HG03565 (cell line): Measurements from ENCODE around the gene DARS1.
A peak's percentile ranks its signal among the peaks of the same experiment; 100 is the strongest.
"Not testable (repeated sequence)": the region's sequence is repeated elsewhere in the genome, so short reads cannot be mapped to it uniquely, and the experiment has no call there.

ENCODE experiments used
- ATAC-seq: cut with Tn5 transposase; IDR thresholded peaks from one replicate; pipeline ENCODE4 v1.9.1; 2021; ENCODE audit warnings: mild to moderate bottlenecking, moderate library complexity; ENCODE audit not compliant: unreplicated experiment

Gene DARS1

GRCh38 chr2:135893374-135893794 lies 92.0 kb downstream of the DARS1 start:
- ATAC-seq, result peak; percentile 53

DNA sequence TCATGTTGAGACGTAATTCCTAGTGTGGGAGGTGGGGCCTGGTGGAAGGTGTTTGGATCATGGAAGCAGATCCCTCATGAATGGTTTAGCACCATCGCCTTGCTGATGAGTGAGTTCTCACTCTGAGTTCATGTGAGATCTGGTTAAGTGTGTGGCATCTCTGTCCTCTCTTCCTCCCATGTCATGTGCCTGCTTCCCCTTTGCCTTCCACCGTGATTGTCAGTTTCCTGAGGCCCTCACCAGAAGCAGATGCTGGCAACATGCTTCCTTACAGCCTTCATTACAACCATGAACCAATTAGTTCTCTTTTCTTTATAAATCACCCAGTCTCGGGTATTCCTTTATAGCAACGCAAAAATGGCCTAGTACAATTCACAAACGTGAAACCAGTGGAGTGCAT lies 94.6 kb downstream of the DARS1 start:
- ATAC-seq, result no peak

DNA sequence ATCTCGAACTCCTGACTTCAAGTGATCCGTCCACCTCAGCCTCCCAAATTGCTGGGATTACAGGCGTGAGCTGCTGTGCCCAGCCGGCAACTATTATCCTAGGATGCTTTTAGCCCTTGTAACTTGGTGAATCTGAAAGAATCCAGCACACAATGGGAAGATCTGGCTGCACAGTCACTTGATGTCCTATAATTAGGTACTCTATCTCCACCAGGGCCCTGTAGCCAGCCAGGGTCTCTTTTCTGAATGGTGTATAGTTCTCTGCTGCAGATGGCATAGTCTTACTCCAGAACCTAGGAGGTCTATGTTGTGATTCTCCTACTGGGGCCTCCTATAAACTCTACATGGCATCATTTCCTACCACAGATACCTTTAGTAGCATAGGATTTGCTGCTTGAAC lies 95.3 kb downstream of the DARS1 start:
- ATAC-seq, result no peak

DNA sequence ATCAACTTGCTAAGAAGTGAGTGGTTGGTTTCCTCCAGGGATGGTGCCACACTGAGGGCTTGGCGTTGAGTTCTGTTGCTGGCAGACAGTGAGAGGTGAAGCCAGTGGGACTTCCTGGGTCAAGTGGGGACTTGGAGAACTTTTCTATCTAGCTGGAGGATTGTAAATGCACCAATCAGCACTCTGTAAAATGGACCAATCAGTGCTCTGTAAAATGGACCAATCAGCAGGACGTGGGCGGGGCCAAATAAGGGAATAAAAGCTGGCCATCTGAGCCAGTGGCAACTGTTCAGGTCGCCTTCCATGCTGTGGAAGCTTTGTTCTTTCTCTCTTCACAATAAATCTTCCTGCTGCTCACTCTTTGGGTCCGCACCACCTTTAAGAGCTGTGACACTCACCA lies 96.8 kb downstream of the DARS1 start:
- ATAC-seq, result not testable (repeated sequence)

- no peak for ATAC-seq
Measured at GRCh38 chr2:135885709-135886108, 99.7 kb downstream of the DARS1 start.

GRCh38 chr2:135882415-135882814 lies 103.0 kb downstream of the DARS1 start:
- no peak for ATAC-seq

GRCh38 chr2:135876770-135877169 lies 108.7 kb downstream of the DARS1 start:
- not testable (repeated sequence) for ATAC-seq

DNA sequence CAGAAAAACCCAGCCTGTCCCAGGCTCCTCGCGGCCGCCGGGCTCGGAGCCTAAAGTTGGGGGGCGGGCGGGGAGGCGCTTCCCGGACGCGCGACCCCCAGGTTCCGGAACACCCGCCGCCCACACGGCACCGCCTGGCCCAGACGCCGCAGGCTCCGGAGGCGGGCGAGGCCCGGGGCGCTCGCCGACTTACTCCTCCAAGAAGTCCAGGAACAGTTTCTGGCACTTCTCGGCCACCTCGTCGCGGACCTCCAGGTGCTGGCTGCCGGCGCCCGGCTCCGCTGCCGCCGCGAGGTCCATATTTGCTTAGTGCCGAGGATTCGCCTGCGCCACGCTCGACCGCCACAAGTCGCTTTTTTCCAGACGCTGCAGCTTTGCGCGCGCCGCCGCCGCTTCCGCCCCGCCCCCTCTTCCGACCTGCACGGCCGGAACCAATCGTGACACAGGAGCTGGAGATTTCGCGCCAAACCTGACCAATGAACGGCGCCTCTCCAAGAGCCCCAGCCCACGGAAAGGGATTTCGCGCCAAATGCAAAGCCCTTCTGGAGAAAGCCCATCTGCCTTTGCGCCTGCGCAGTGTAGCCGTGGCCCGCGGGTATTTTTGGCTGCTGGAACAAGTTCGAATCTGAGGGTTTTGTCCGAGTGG lies 109.2 kb downstream of the DARS1 start, which contains the start of gene MCM6:
TSS of gene MCM6 (minus strand) at position 378 of the 646 bp plus-strand sequence. CDS start at position 300, 78 bp downstream.
- peak; percentile 75 for ATAC-seq

DNA sequence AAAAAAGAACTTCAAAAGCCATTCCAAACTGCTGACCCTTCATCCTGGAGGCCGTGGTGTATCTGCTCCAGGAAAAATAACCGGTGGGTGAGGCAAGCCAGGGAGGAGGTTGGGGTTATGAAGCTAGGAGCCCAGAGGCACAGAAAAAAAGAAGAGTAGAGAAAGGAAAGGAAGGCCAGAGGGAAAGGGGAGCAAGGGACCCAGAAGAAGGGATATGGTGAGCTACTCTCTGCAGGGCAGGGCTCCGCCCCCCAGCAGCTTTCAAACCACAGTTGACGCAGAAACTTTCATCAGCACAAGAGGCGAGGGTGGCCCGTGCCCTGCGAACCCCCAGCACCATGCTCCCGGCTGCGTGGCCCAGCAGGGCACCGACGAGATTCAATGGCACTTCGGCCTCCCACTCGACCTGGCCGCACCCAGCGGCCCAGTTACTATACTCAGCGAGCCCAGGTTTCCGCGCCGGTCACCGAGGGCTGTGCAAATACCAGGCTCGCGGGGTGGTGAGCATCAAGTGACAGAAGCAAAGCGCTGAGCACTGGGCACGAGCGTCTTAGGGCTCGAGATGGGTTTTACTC lies 109.8 kb downstream of the DARS1 start:
- peak; percentile 36 for ATAC-seq

DNA sequence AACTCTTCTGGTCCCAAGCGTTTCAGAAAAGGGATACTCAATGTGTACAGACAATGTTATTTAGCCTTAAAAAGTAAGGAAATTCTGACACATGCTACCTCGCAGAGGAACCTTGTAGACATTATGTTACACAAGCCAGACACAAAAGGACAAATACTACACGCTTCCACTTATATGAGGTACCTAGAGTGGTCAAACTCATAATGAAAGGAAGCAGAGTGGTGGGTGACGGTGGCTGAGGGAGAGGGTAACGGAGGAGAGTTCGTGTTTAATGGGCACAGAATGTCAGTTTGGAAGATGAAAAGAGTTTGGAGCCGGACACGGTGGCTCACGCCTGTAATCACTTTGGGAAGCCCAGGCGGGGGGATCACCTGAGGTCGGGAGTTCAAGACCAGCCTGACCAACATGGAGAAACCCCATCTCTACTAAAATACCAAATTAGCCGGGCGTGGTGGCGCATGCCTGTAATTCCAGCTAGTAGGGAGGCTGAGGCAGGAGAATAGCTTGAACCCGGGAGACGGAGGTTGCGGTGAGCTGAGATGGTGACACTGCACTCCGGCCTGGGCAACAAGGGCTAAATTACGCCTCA lies 110.6 kb downstream of the DARS1 start:
- ATAC-seq, result no peak

GRCh38 chr2:135870571-135870970 lies 114.9 kb downstream of the DARS1 start:
- ATAC-seq, result peak; percentile 73

DNA sequence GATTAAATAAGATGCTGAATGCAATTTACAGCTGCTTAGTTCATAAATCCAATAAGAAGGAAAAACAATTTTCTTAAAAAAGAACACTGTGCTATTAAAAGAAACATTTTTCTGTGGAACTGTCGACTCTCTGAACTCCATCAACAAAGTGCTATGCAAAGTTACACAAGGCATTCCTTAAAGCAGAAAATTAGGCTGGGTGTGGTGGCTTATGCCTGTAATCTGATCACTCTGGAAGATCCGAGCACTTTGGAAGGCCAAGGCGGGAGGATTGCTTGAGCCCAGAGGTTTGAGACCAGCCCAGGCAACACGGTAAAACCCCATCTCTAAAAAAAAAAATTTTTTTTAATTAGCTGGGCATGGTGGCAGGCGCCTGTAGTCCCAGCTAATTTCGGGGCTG lies 122.2 kb downstream of the DARS1 start:
- ATAC-seq, result no peak

DNA sequence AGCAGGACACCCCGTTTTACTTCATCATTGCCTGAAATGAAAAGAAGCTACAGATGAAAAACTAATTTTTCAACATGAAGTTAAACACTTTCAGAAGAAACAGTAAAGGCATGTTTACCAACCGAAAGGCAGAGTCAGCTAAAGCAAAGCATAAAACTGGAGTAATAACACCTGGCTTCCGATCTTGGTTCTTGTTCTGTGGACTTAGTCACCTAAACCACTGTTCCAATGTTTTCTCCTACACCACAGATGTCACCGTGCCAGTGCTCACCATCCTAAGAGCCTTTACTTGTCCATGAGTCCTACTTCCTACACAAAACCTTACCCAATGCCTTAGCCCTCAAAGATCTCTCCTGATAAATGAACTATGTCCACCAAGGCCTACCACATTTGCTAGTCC lies 122.7 kb downstream of the DARS1 start:
- ATAC-seq, result no peak
